Ovary (tissue), 9 donors: ENCODE results near the gene HOXA5. TPM values are rescaled to one million over a fixed set of nuclear protein-coding genes. Genes with fewer than 3 reads are reported as not detected.
A peak's percentile ranks its signal among the peaks of the same experiment; 100 is the strongest.

Experiments
- DNase-seq, 5 donors: peaks; one replicate each; pipeline ENCODE4 v3.0.0-alpha.2; 2019 to 2020
- H3K27ac ChIP-seq, 2 donors: fragments of 200-600 bp; one replicate each; pipeline versions ENCODE4 v1.5.1 to v1.8.0; 2019 to 2022
- H3K27me3 ChIP-seq: fragments of 200-600 bp; one replicate; pipeline ENCODE4 v1.8.0; 2022
- H3K36me3 ChIP-seq: fragments of 200-600 bp; sonication (generic); one replicate; pipeline ENCODE4 v1.5.1; 2019
- H3K4me1 ChIP-seq: one replicate; pipeline ENCODE4 v1.8.1; 2013; ENCODE audit warnings: mild to moderate bottlenecking, moderate library complexity; ENCODE audit not compliant: insufficient read depth
- H3K4me3 ChIP-seq: fragments of 200-600 bp; sonication (generic); one replicate; pipeline ENCODE4 v1.5.1; 2017
- H3K9me3 ChIP-seq, 2 donors: fragments of 200-600 bp in 1 of 2; sonication (generic) in 1 of 2; one replicate each; pipeline versions ENCODE4 v1.5.1 to v1.8.1; 2013 to 2019; ENCODE audit warnings: mild to moderate bottlenecking in 1 of 2, moderate library complexity in 1 of 2
- CTCF ChIP-seq, 3 donors: fragments of 450-650 bp in 2 of 3; fragments of 200-600 bp in 1 of 3; IDR thresholded peaks; one replicate each; pipeline versions ENCODE4 v1.5.1 to v1.8.0; 2016 to 2022; ENCODE audit warnings: antibody characterized with exemption in 3 of 3, mild to moderate bottlenecking in 1 of 3
- EP300 ChIP-seq: sonication (generic); formaldehyde crosslinking; IDR thresholded peaks from one replicate; pipeline ENCODE4 v1.6.1; 2017; ENCODE audit warnings: antibody characterized with exemption
- POLR2A ChIP-seq: fragments of 450-650 bp; IDR thresholded peaks from one replicate; pipeline ENCODE4 v1.6.1; 2017; ENCODE audit warnings: antibody characterized with exemption, mild to moderate bottlenecking, moderate library complexity
- WGBS, 3 donors: extraction: QIAGEN DNeasy Blood & Tissue Kit in 1 of 3; methylation state at CpG; one replicate each; pipeline versions ENCODE4 v1.1.5 to v1.1.7; 2013 to 2017; 5-methylcytosine and 5-hydroxymethylcytosine counted together
- intact Hi-C, 4 donors: fragments of 100-400 bp; cut with DNase I; formaldehyde crosslinking; loops; one replicate each; pipeline versions ENCODE4 v1.11.0 to v1.15.1; 2022 to 2023
- polyA plus RNA-seq, 2 donors: library from polyadenylated mRNA; stranded (reverse); fragments of 200-250 nt in 1 of 2; fragments of 350-450 nt in 1 of 2; fragmentation: Illumina TruSeq in 1 of 2; extraction: RNeasy Lipid Tissue Mini Kit (QIAGEN cat#74804) in 1 of 2; gene quantifications; one replicate each; pipeline ENCODE4 v1.2.3, GENCODE V29; 2013 to 2014
- total RNA-seq, 7 donors: library from RNA; depleted of rRNA in 2 of 7; stranded (reverse); fragments of >200 nt in 2 of 7; fragmentation: NEBNext Ultra II Directional in 3 of 7; extraction: Animal tissue kit (Norgen Biotek cat#: 25700) in 3 of 7; gene quantifications; one replicate each; pipeline versions ENCODE4 v1.1.0 to v1.2.4, GENCODE V29; 2016 to 2023
- donor health status: DM: no; HTN: no; CAD: no; lungs with moderate emphysema.
- donor health status: DM: no; HTN: no; CAD: no.
- donor health status: Bipolar disorder and iron deficiency.
- donor health status: DM: yes; HTN: yes; CAD: no.
- donor health status: DM: no; HTN: no; CAD: no.
- donor health status: DM: yes; HTN: yes; CAD: no.

HOXA5 gene
- total and polyA plus RNA-seq, 9 donors: 0.40 to 29.6 (median 1.8) TPM

- Histone ChIP-seq H3K27me3 (no peaks in the 10 kb centered on the region), H3K27ac (no peak overlapping the region), H3K9me3 (peaks cover 0 to 6% of the 10 kb centered on the region in 2 donors), H3K36me3 (no peaks in the 10 kb centered on the region), H3K4me1 (peaks cover 1% of the 10 kb centered on the region), H3K4me3 (no peak overlapping the region)
- no peak for TF ChIP-seq POLR2A
- no peak for TF ChIP-seq EP300
- TF ChIP-seq CTCF (IDR thresholded peaks at IDR 0.05): no peak
- intact Hi-C loops: loop anchor here in 3 of 4 donors (5.0 kb wide), 2 partner anchors 287 to 292 kb away; no protein-coding TSS in a partner anchor
- DNase-seq: no peak
- 35 to 48% (median 44%) methylated on average over 31 of the region's 31 CpGs for WGBS, 3 donors
Observed at GRCh38 chr7:27144781-27145164, 1.3 kb upstream of the HOXA5 start.

- Histone ChIP-seq H3K36me3 (no peaks in the 10 kb centered on the region), H3K9me3 (peaks cover 0 to 6% of the 10 kb centered on the region in 2 donors), H3K27me3 (no peaks in the 10 kb centered on the region), H3K4me3 (no peak overlapping the region), H3K27ac (no peak overlapping the region), H3K4me1 (peaks cover 1% of the 10 kb centered on the region)
- intact Hi-C loops: loop anchor here in 3 of 4 donors (5.0 kb wide), 2 partner anchors 287 to 292 kb away; no protein-coding TSS in a partner anchor
- TF ChIP-seq CTCF (IDR thresholded peaks at IDR 0.05): no peak
- no peak for TF ChIP-seq EP300
- no peak for TF ChIP-seq POLR2A
- no peak for DNase-seq
- WGBS, 3 donors: 32 to 49% (median 34%) methylated on average over 40 of the region's 40 CpGs
Observed at GRCh38 chr7:27143950-27144780, 684 bp upstream of the HOXA5 start.

GRCh38 chr7:27142580-27143022 is 880 bp downstream of the HOXA5 start:
- DNase-seq: no peak
- intact Hi-C loops: loop anchor here in 3 of 4 donors (5.0 kb wide), 2 partner anchors 285 to 290 kb away; no protein-coding TSS in a partner anchor
- TF ChIP-seq POLR2A (no peak), EP300 (no peak), CTCF (IDR thresholded peaks at IDR 0.05) (no peak)
- peak overlapping the region; percentile 34 for H3K4me3 ChIP-seq
- H3K9me3 ChIP-seq: peaks cover 0 to 6% of the 10 kb centered on the region in 2 donors
- no peaks in the 10 kb centered on the region for H3K36me3 ChIP-seq
- WGBS, 3 donors: 7 to 22% (median 8%) methylated on average over 29 of the region's 29 CpGs
- no peak overlapping the region for H3K27ac ChIP-seq
- H3K27me3 ChIP-seq: no peaks in the 10 kb centered on the region
- H3K4me1 ChIP-seq: peaks cover 1% of the 10 kb centered on the region

- Histone ChIP-seq H3K4me1 (peaks cover 1% of the 10 kb centered on the region), H3K9me3 (peaks cover 0 to 6% of the 10 kb centered on the region in 2 donors), H3K4me3 (peak overlapping the region; percentile 34), H3K27me3 (no peaks in the 10 kb centered on the region), H3K36me3 (no peaks in the 10 kb centered on the region), H3K27ac (no peak overlapping the region)
- TF ChIP-seq CTCF (IDR thresholded peaks at IDR 0.05): no peak
- TF ChIP-seq EP300: no peak
- no peak for TF ChIP-seq POLR2A
- 46 to 64% (median 48%) methylated on average over 30 of the region's 30 CpGs for WGBS, 3 donors
- intact Hi-C loops: loop anchor here in 3 of 4 donors (5.0 kb wide), 2 partner anchors 285 to 290 kb away; no protein-coding TSS in a partner anchor
- no peak for DNase-seq
Observed at GRCh38 chr7:27141923-27142579, 1.4 kb downstream of the HOXA5 start.
